GM11168 (cell line): Measurements from ENCODE around the gene SLC19A1.

Experiments used
- in situ Hi-C: fragments of 300-500 bp; cut with MboI; formaldehyde crosslinking; loops from one replicate; pipeline ENCODE4 v1.12.0; 2022; ENCODE audit warnings: low sequenced_read_pairs; ENCODE audit not compliant: unreplicated experiment

Gene SLC19A1

GRCh38 chr21:45460611-45461368 is 81.5 kb downstream of the SLC19A1 start:
- in situ Hi-C loops: no loop called here

- in situ Hi-C loops: no loop called here
Observed at GRCh38 chr21:45460011-45460565, 82.2 kb downstream of the SLC19A1 start.

GRCh38 chr21:45459171-45460010 is 82.8 kb downstream of the SLC19A1 start:
- in situ Hi-C loops: no loop called here

- in situ Hi-C loops: no loop called here
Observed at GRCh38 chr21:45458281-45459170, 83.7 kb downstream of the SLC19A1 start.

- in situ Hi-C loops: no loop called here
Observed at GRCh38 chr21:45457832-45458172, 84.4 kb downstream of the SLC19A1 start.

GRCh38 chr21:45457161-45457831 is 84.9 kb downstream of the SLC19A1 start:
- in situ Hi-C loops: no loop called here

GRCh38 chr21:45456584-45457160 is 85.6 kb downstream of the SLC19A1 start:
- in situ Hi-C loops: no loop called here

- in situ Hi-C loops: no loop called here
Observed at GRCh38 chr21:45455674-45456583, 86.3 kb downstream of the SLC19A1 start.

- in situ Hi-C loops: no loop called here
Observed at GRCh38 chr21:45454926-45455673, 87.1 kb downstream of the SLC19A1 start.

GRCh38 chr21:45454060-45454925 is 87.9 kb downstream of the SLC19A1 start:
- in situ Hi-C loops: no loop called here

GRCh38 chr21:45453308-45453950 is 88.8 kb downstream of the SLC19A1 start:
- in situ Hi-C loops: no loop called here

GRCh38 chr21:45452696-45453307 is 89.4 kb downstream of the SLC19A1 start:
- in situ Hi-C loops: no loop called here

- in situ Hi-C loops: no loop called here
Observed at GRCh38 chr21:45451771-45452182, 90.5 kb downstream of the SLC19A1 start.

GRCh38 chr21:45451091-45451740 is 91.0 kb downstream of the SLC19A1 start:
- in situ Hi-C loops: no loop called here

- in situ Hi-C loops: no loop called here
Observed at GRCh38 chr21:45450423-45451090, 91.7 kb downstream of the SLC19A1 start.
